Endothelial cell (in vitro differentiated cells): Measurements from ENCODE around the gene ENOPH1. TPM values are rescaled to one million over a fixed set of nuclear protein-coding genes. Genes with fewer than 3 reads are reported as not detected.

ENCODE experiments used
- DNase-seq: peaks from one replicate; pipeline ENCODE4 v3.0.0; 2021; ENCODE audit warnings: low spot score
- H3K27ac Mint-ChIP-seq: one replicate; pipeline ENCODE4 v1.8.0; 2021; ENCODE audit warnings: mixed read lengths, inconsistent platforms; ENCODE audit not compliant: unreplicated experiment
- H3K27me3 Mint-ChIP-seq: one replicate; pipeline ENCODE4 v1.8.0; 2021; ENCODE audit warnings: mild to moderate bottlenecking, moderate library complexity, mixed read lengths, inconsistent platforms; ENCODE audit not compliant: unreplicated experiment
- H3K36me3 Mint-ChIP-seq: one replicate; pipeline ENCODE4 v1.8.0; 2021; ENCODE audit warnings: mild to moderate bottlenecking, low read depth, mixed read lengths, inconsistent platforms; ENCODE audit not compliant: unreplicated experiment
- H3K4me1 Mint-ChIP-seq: one replicate; pipeline ENCODE4 v1.8.0; 2021; ENCODE audit warnings: mild to moderate bottlenecking, mixed read lengths, inconsistent platforms; ENCODE audit not compliant: unreplicated experiment
- H3K4me3 Mint-ChIP-seq: one replicate; pipeline ENCODE4 v1.8.0; 2021; ENCODE audit warnings: mild to moderate bottlenecking, mixed read lengths, inconsistent platforms; ENCODE audit not compliant: unreplicated experiment
- H3K9me3 Mint-ChIP-seq: one replicate; pipeline ENCODE4 v1.8.0; 2021; ENCODE audit warnings: mixed read lengths, inconsistent platforms; ENCODE audit not compliant: unreplicated experiment
- CTCF ChIP-seq: fragments of 200-600 bp; sonication (generic); IDR thresholded peaks from one replicate; pipeline ENCODE4 v1.5.0; 2021; ENCODE audit warnings: antibody characterized with exemption; ENCODE audit not compliant: unreplicated experiment
- total RNA-seq: library from RNA; stranded (reverse); fragmentation: NEBNext Ultra II Directional; extraction: Animal tissue kit (Norgen Biotek cat#: 25700); gene quantifications from one replicate; pipeline ENCODE4 v1.2.1, GENCODE V29; 2021; ENCODE audit not compliant: unreplicated experiment

ENOPH1 gene
- total RNA-seq, 1 donor from 2014 or later, result 37.1 TPM

- Mint-ChIP-seq H3K36me3 (no peaks in the 10 kb centered on the region), H3K27ac (no peak overlapping the region), H3K4me1 (no peaks in the 10 kb centered on the region), H3K27me3 (no peaks in the 10 kb centered on the region), H3K4me3 (no peak overlapping the region), H3K9me3 (no peaks in the 10 kb centered on the region)
- no peak for TF ChIP-seq CTCF
- no peak for DNase-seq
Observed at GRCh38 chr4:82493721-82494425, 63.5 kb downstream of the ENOPH1 start.

DNA sequence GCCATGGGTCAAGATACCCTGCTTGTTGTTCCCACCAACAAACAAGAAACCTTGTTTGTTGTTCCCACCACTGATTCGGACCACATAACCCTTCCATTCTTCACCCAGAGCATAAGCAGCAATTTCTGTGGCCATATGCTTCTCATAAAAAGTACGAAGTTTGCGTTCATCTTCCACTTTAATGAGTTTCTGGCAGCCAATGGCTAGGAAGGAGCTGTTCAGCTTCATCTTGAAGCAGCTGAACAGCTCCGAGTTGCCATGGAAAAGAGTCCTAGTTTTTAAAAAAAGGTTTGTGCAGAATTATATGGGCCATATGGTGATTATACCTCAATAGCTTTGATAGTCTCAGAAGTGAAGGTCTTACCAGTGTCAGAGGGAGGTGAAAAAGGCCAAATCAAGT is 65.3 kb downstream of the ENOPH1 start:
- Mint-ChIP-seq H3K4me3 (no peak overlapping the region), H3K9me3 (no peaks in the 10 kb centered on the region), H3K36me3 (no peaks in the 10 kb centered on the region), H3K4me1 (no peaks in the 10 kb centered on the region), H3K27me3 (no peaks in the 10 kb centered on the region), H3K27ac (no peak overlapping the region)
- TF ChIP-seq CTCF, result no peak
- DNase-seq, result no peak

DNA sequence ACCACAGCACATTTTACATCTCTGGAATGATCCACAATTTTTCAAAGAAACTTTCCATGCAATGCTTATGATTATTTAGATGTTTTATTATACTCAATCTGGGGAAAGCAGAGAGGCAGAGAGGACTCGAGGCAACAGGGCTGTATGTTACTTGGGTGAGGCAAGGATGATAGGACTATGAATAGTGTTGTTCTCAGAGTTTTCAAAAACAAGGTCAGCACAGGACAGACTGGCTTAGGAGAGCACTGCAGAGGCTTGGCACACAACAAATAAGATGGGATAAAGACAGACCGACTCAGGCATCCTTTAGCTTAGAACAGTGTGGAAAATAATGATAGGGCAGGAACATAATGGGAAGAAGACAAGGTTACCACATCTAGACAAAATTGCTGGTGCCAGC is 66.0 kb downstream of the ENOPH1 start:
- Mint-ChIP-seq H3K27ac (no peak overlapping the region), H3K27me3 (no peaks in the 10 kb centered on the region), H3K36me3 (no peaks in the 10 kb centered on the region), H3K4me1 (no peaks in the 10 kb centered on the region), H3K9me3 (no peaks in the 10 kb centered on the region), H3K4me3 (no peak overlapping the region)
- DNase-seq, result no peak
- no peak for TF ChIP-seq CTCF

DNA sequence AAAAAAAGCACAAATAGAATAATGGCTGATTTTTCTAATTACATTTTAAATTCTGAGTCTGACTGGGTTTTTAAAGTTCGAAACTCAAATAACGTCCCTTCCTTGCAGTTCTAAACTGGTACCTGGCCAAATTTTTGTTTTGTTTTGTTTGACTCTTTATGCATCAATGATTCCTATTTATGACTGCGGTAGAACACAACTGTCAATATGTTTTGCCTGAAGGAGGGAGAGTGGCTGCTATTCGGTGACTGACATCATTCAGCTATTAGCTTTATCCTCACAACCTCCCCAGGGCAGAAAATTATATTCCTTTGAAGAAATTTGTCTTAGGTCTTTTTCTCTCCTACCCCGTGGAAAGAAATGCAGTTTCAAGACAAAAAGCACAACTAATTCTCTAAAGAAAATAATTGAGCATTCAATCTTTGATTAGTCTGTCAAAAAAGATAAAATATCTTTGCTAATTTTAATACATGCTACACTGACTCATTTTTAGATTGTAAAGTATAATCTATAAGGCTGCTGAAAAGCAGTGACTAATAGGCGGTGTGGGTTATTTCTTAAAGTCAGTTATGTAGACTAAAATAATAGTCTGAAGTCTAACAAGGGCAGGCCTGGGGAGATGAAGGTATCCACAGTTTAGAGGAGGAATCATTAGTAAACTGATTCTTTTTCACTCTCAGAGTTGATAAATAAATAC is 69.5 kb downstream of the ENOPH1 start:
- no peak for TF ChIP-seq CTCF
- H3K27me3 Mint-ChIP-seq, result no peaks in the 10 kb centered on the region
- no peak for DNase-seq
- H3K9me3 Mint-ChIP-seq, result no peaks in the 10 kb centered on the region
- no peaks in the 10 kb centered on the region for H3K36me3 Mint-ChIP-seq
- no peak overlapping the region for H3K4me3 Mint-ChIP-seq
- H3K27ac Mint-ChIP-seq, result no peak overlapping the region
- no peaks in the 10 kb centered on the region for H3K4me1 Mint-ChIP-seq
